ENCODE measurements around the gene SLC35F1. TPM values are rescaled to one million over a fixed set of nuclear protein-coding genes. Genes with fewer than 3 reads are reported as not detected.

The SLC35F1 gene
- total and polyA plus RNA-seq, 10 of the 15 experiments (the other 5 are each of a cell fraction or from before 2014, with no cell fraction given): 0.01 TPM; not detected in 9

DNA sequence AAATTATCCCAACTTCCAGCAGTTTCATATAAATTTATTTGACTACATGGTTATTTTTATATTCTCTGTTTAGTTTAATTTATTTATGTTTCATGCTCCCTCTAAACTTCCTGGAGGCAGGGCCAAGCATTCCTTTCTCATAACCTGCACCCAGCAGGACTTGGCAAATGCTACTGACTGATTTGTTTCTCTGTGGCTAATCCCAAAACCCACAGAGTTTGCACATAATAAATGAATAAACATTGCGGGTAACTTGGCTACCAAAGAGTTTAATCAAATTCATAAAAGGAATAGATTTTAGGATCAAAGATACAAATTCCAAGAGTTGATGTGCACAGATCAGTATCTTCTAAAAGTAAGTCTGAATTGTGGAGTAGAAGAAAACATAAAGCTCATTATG is 239.5 kb downstream of the SLC35F1 start (continued):
- TF ChIP-seq, protein P1, sequence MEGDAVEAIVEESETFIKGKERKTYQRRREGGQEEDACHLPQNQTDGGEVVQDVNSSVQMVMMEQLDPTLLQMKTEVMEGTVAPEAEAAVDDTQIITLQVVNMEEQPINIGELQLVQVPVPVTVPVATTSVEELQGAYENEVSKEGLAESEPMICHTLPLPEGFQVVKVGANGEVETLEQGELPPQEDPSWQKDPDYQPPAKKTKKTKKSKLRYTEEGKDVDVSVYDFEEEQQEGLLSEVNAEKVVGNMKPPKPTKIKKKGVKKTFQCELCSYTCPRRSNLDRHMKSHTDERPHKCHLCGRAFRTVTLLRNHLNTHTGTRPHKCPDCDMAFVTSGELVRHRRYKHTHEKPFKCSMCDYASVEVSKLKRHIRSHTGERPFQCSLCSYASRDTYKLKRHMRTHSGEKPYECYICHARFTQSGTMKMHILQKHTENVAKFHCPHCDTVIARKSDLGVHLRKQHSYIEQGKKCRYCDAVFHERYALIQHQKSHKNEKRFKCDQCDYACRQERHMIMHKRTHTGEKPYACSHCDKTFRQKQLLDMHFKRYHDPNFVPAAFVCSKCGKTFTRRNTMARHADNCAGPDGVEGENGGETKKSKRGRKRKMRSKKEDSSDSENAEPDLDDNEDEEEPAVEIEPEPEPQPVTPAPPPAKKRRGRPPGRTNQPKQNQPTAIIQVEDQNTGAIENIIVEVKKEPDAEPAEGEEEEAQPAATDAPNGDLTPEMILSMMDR (IDR thresholded peaks at IDR 0.05 in 2 of 3, conservative IDR thresholded peaks at IDR 0.05 in 1 of 3; ENCODE audit: control insufficient read depth in 2 of 3, extremely low read depth in 1 of 3, insufficient read depth in 1 of 3, low read depth in 3 of 3, low read length in 3 of 3): no peak
- TF ChIP-seq MYB (IDR thresholded peaks at IDR 0.05; ENCODE audit: borderline replicate concordance, low read depth, low read length) (no peak), RELA (IDR thresholded peaks at IDR 0.05; ENCODE audit: borderline replicate concordance, partially characterized antibody) (no peak), SRF (IDR thresholded peaks at IDR 0.05; ENCODE audit: low read depth in 2 of 2, low read length in 2 of 2) (no peak), KDM1A (IDR thresholded peaks at IDR 0.05; ENCODE audit: borderline replicate concordance) (no peak), RBBP5 (conservative IDR thresholded peaks at IDR 0.05) (no peak), FOXM1 (IDR thresholded peaks at IDR 0.05; ENCODE audit: low read depth, low read length) (no peak), TCF7 (IDR thresholded peaks at IDR 0.05; ENCODE audit: borderline replicate concordance) (no peak), TBL1XR1 (IDR thresholded peaks at IDR 0.05; ENCODE audit: low read depth, low read length) (no peak), MEF2B (IDR thresholded peaks at IDR 0.05; ENCODE audit: partially characterized antibody, poor library complexity, severe bottlenecking) (no peak)
- TF ChIP-seq, protein P2, sequence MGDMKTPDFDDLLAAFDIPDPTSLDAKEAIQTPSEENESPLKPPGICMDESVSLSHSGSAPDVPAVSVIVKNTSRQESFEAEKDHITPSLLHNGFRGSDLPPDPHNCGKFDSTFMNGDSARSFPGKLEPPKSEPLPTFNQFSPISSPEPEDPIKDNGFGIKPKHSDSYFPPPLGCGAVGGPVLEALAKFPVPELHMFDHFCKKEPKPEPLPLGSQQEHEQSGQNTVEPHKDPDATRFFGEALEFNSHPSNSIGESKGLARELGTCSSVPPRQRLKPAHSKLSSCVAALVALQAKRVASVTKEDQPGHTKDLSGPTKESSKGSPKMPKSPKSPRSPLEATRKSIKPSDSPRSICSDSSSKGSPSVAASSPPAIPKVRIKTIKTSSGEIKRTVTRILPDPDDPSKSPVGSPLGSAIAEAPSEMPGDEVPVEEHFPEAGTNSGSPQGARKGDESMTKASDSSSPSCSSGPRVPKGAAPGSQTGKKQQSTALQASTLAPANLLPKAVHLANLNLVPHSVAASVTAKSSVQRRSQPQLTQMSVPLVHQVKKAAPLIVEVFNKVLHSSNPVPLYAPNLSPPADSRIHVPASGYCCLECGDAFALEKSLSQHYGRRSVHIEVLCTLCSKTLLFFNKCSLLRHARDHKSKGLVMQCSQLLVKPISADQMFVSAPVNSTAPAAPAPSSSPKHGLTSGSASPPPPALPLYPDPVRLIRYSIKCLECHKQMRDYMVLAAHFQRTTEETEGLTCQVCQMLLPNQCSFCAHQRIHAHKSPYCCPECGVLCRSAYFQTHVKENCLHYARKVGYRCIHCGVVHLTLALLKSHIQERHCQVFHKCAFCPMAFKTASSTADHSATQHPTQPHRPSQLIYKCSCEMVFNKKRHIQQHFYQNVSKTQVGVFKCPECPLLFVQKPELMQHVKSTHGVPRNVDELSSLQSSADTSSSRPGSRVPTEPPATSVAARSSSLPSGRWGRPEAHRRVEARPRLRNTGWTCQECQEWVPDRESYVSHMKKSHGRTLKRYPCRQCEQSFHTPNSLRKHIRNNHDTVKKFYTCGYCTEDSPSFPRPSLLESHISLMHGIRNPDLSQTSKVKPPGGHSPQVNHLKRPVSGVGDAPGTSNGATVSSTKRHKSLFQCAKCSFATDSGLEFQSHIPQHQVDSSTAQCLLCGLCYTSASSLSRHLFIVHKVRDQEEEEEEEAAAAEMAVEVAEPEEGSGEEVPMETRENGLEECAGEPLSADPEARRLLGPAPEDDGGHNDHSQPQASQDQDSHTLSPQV (IDR thresholded peaks at IDR 0.05): no peak
- TF ChIP-seq, protein P3, sequence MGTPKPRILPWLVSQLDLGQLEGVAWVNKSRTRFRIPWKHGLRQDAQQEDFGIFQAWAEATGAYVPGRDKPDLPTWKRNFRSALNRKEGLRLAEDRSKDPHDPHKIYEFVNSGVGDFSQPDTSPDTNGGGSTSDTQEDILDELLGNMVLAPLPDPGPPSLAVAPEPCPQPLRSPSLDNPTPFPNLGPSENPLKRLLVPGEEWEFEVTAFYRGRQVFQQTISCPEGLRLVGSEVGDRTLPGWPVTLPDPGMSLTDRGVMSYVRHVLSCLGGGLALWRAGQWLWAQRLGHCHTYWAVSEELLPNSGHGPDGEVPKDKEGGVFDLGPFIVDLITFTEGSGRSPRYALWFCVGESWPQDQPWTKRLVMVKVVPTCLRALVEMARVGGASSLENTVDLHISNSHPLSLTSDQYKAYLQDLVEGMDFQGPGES (IDR thresholded peaks at IDR 0.05): no peak
